Right cardiac atrium (tissue), 5 donors: ENCODE results near the gene ZNF268. TPM values are rescaled to one million over a fixed set of nuclear protein-coding genes. Genes with fewer than 3 reads are reported as not detected.

Experiments used
- ATAC-seq, 2 donors: fragments of 200-7000 bp; cut with Tn5 transposase; one replicate each; pipeline versions ENCODE4 v1.8.0 to v1.9.1; 2020; ENCODE audit warnings: moderate library complexity in 2 of 2, mild to moderate bottlenecking in 1 of 2
- DNase-seq, 3 donors: peaks; one replicate each; pipeline ENCODE4 v3.0.0-alpha.2; 2020
- H3K27ac ChIP-seq: one replicate; pipeline ENCODE4 v1.5.1; 2013; ENCODE audit warnings: mild to moderate bottlenecking, low read length, control low read depth, moderate library complexity
- H3K27me3 ChIP-seq: one replicate; pipeline ENCODE4 v1.6.1; 2013; ENCODE audit not compliant: control insufficient read depth, insufficient read depth
- H3K4me1 ChIP-seq: one replicate; pipeline ENCODE4 v1.6.1; 2013; ENCODE audit warnings: low read length; ENCODE audit not compliant: control insufficient read depth, insufficient read depth
- H3K4me3 ChIP-seq: one replicate; pipeline ENCODE4 v1.5.1; 2013; ENCODE audit warnings: low read length, control low read depth
- H3K9me3 ChIP-seq: one replicate; pipeline ENCODE4 v1.6.1; 2013; ENCODE audit warnings: low read length; ENCODE audit not compliant: control insufficient read depth
- WGBS: extraction: QIAGEN DNeasy Blood & Tissue Kit; methylation state at CpG from one replicate; pipeline ENCODE4 v1.1.7; 2013; 5-methylcytosine and 5-hydroxymethylcytosine counted together
- intact Hi-C, 4 donors: fragments of 100-400 bp; cut with DNase I; formaldehyde crosslinking; loops; one replicate each; pipeline versions ENCODE4 v1.11.0 to v1.14.0; 2022 to 2023
- long read RNA-seq, 4 donors: library from polyadenylated mRNA; unstranded; transcript quantifications; one replicate each; pipeline ENCODE4 v2.0.0, GENCODE V29; 2020 to 2021
- polyA plus RNA-seq: library from polyadenylated mRNA; stranded (reverse); fragments of 200-250 nt; gene quantifications from one replicate; pipeline ENCODE4 v1.2.3, GENCODE V29; 2013
- total RNA-seq, 4 donors: library from RNA; stranded (reverse); fragmentation: NEBNext Ultra II Directional; extraction: Animal tissue kit (Norgen Biotek cat#: 25700); gene quantifications; one replicate each; pipeline ENCODE4 v1.2.1, GENCODE V29; 2021
- donor health status: healthy with polysubstance abuse.
- donor health status: DM: no; HTN: yes; CAD: no.
- donor health status: DM: no; HTN: no; CAD: no.
- donor health status: DM: no; HTN: yes; CAD: no; lungs with severe emphysema.
- donor health status: DM: yes; HTN: yes; CAD: no.

ZNF268 gene
- 10 to 100 TPM in 3 of 4 donors, 1 to 10 TPM in 1; 9.7 to 13.6 (median 12.5) TPM for total RNA-seq
- polyA plus RNA-seq = 2.9 TPM
- long read RNA-seq, donor 1, full-length matches to known transcripts = 12 of 14 reads
- long read RNA-seq, donor 1, partial matches to known transcripts = 0 of 14 reads
- long read RNA-seq, donor 1, other reads (novel, unspliced or antisense) = 2 of 14 reads
- long read RNA-seq, donor 2, full-length matches to known transcripts = 20 of 21 reads
- long read RNA-seq, donor 2, partial matches to known transcripts = 0 of 21 reads
- long read RNA-seq, donor 2, other reads (novel, unspliced or antisense) = 1 of 21 reads
- long read RNA-seq, donor 3, full-length matches to known transcripts = 52 of 61 reads
- long read RNA-seq, donor 3, partial matches to known transcripts = 3 of 61 reads
- long read RNA-seq, donor 3, other reads (novel, unspliced or antisense) = 6 of 61 reads
- long read RNA-seq, donor 4, full-length matches to known transcripts = 12 of 13 reads
- long read RNA-seq, donor 4, partial matches to known transcripts = 0 of 13 reads
- long read RNA-seq, donor 4, other reads (novel, unspliced or antisense) = 1 of 13 reads

GRCh38 chr12:133181238-133181959, at the start of gene ZNF268:
Gene ZNF268, plus strand, starts transcription at chr12:133181495. Its CDS starts 503 bp downstream, at chr12:133181998.
- peaks cover 6% of the 10 kb centered on the region for H3K9me3 ChIP-seq
- ATAC-seq (peak; percentile 98), DNase-seq (peak; percentile 94 to 97 (median 97))
- intact Hi-C loops = no loop called here
- peak within 1 kb of the TSS; percentile 49 for H3K27ac ChIP-seq
- 1% methylated on average over 40 of the region's 40 CpGs for WGBS
- no peaks in the 10 kb centered on the region for H3K27me3 ChIP-seq
- peak within 1 kb of the TSS; percentile 96 for H3K4me3 ChIP-seq
- H3K4me1 ChIP-seq = no peaks in the 10 kb centered on the region

- no peak overlapping the region for H3K4me3 ChIP-seq
- H3K27ac ChIP-seq = no peak overlapping the region
- DNase-seq (no peak), ATAC-seq (no peak)
- no peaks in the 10 kb centered on the region for H3K4me1 ChIP-seq
- peaks cover 18% of the 10 kb centered on the region for H3K9me3 ChIP-seq
- no peaks in the 10 kb centered on the region for H3K27me3 ChIP-seq
- intact Hi-C loops = no loop called here
- WGBS = 85% methylated on average over 2 of the region's 2 CpGs
Observed at GRCh38 chr12:133135747-133136146, 45.5 kb upstream of the ZNF268 start.

- DNase-seq (no peak), ATAC-seq (no peak)
- WGBS = 96% methylated on average over 2 of the region's 2 CpGs
- Histone ChIP-seq H3K27me3 (no peaks in the 10 kb centered on the region), H3K27ac (no peak overlapping the region), H3K9me3 (peaks cover 21% of the 10 kb centered on the region), H3K4me1 (no peaks in the 10 kb centered on the region), H3K4me3 (no peak overlapping the region)
- intact Hi-C loops = no loop called here
Observed at GRCh38 chr12:133145981-133146380, 35.3 kb upstream of the ZNF268 start.

- DNase-seq (no peak), ATAC-seq (no peak)
- peak overlapping the region; percentile 20 for H3K4me3 ChIP-seq
- 96% methylated on average over 2 of the region's 2 CpGs for WGBS
- H3K27ac ChIP-seq = no peak overlapping the region
- intact Hi-C loops = no loop called here
- H3K4me1 ChIP-seq = no peaks in the 10 kb centered on the region
- peaks cover 24% of the 10 kb centered on the region for H3K9me3 ChIP-seq
- no peaks in the 10 kb centered on the region for H3K27me3 ChIP-seq
Observed at GRCh38 chr12:133156125-133156690, 25.1 kb upstream of the ZNF268 start.

- DNase-seq = no peak
- H3K4me1 ChIP-seq = no peaks in the 10 kb centered on the region
- H3K27me3 ChIP-seq = no peaks in the 10 kb centered on the region
- H3K4me3 ChIP-seq = no peak overlapping the region
- H3K9me3 ChIP-seq = peaks cover 2% of the 10 kb centered on the region
- intact Hi-C loops = no loop called here
- no peak overlapping the region for H3K27ac ChIP-seq
- no peak for ATAC-seq
- WGBS = 88% methylated on average over 3 of the region's 3 CpGs
Observed at GRCh38 chr12:133165776-133166175, 15.5 kb upstream of the ZNF268 start.

- H3K4me3 ChIP-seq = no peak overlapping the region
- intact Hi-C loops = no loop called here
- no peaks in the 10 kb centered on the region for H3K4me1 ChIP-seq
- DNase-seq (no peak), ATAC-seq (no peak)
- no peaks in the 10 kb centered on the region for H3K27me3 ChIP-seq
- peaks cover 3% of the 10 kb centered on the region for H3K9me3 ChIP-seq
- H3K27ac ChIP-seq = no peak overlapping the region
- 84% methylated on average over 1 of the region's 1 CpG for WGBS
Observed at GRCh38 chr12:133172491-133172890, 8.8 kb upstream of the ZNF268 start.

GRCh38 chr12:133174901-133175300, 6.4 kb upstream of the ZNF268 start:
- Histone ChIP-seq H3K4me1 (no peaks in the 10 kb centered on the region), H3K4me3 (no peak overlapping the region), H3K27me3 (no peaks in the 10 kb centered on the region), H3K9me3 (peaks cover 3% of the 10 kb centered on the region), H3K27ac (no peak overlapping the region)
- DNase-seq = no peak
- intact Hi-C loops = no loop called here
- no peak for ATAC-seq
- 75% methylated on average over 1 of the region's 1 CpG for WGBS

- H3K27ac ChIP-seq = no peak overlapping the region
- ATAC-seq = no peak
- 98% methylated on average over 8 of the region's 8 CpGs for WGBS
- H3K27me3 ChIP-seq = no peaks in the 10 kb centered on the region
- H3K4me3 ChIP-seq = no peak overlapping the region
- no peaks in the 10 kb centered on the region for H3K4me1 ChIP-seq
- H3K9me3 ChIP-seq = peaks cover 6% of the 10 kb centered on the region
- no peak for DNase-seq
- intact Hi-C loops = no loop called here
Observed at GRCh38 chr12:133180669-133181068, 626 bp upstream of the ZNF268 start.

GRCh38 chr12:133190176-133190575, 8.9 kb downstream of the ZNF268 start:
- intact Hi-C loops = no loop called here
- no peak overlapping the region for H3K27ac ChIP-seq
- H3K27me3 ChIP-seq = no peaks in the 10 kb centered on the region
- WGBS = 96% methylated on average over 2 of the region's 2 CpGs
- no peak overlapping the region for H3K4me3 ChIP-seq
- ATAC-seq (no peak), DNase-seq (no peak)
- no peaks in the 10 kb centered on the region for H3K4me1 ChIP-seq
- H3K9me3 ChIP-seq = peaks cover 37% of the 10 kb centered on the region

- 99% methylated on average over 5 of the region's 5 CpGs for WGBS
- ATAC-seq (no peak), DNase-seq (no peak)
- no peak overlapping the region for H3K27ac ChIP-seq
- peaks cover 38% of the 10 kb centered on the region for H3K9me3 ChIP-seq
- H3K27me3 ChIP-seq = no peaks in the 10 kb centered on the region
- intact Hi-C loops = no loop called here
- no peak overlapping the region for H3K4me3 ChIP-seq
- no peaks in the 10 kb centered on the region for H3K4me1 ChIP-seq
Observed at GRCh38 chr12:133192847-133193246, 11.6 kb downstream of the ZNF268 start.

GRCh38 chr12:133201888-133202287, 20.6 kb downstream of the ZNF268 start:
- H3K4me1 ChIP-seq = no peaks in the 10 kb centered on the region
- no peak overlapping the region for H3K27ac ChIP-seq
- H3K27me3 ChIP-seq = no peaks in the 10 kb centered on the region
- DNase-seq = no peak
- 97% methylated on average over 2 of the region's 2 CpGs for WGBS
- ATAC-seq = no peak
- intact Hi-C loops = no loop called here
- H3K4me3 ChIP-seq = peak overlapping the region; percentile 9
- peaks cover 17% of the 10 kb centered on the region for H3K9me3 ChIP-seq
